Panc1 (cell line): ENCODE measurements around the gene MPV17L.

ENCODE experiments used
- POLR2AphosphoS5 ChIP-seq: IDR thresholded peaks from 2 replicates; pipeline ENCODE4 v1.6.1; 2012; ENCODE audit warnings: mild to moderate bottlenecking, low read depth, low read length, moderate library complexity
- SIN3A ChIP-seq: IDR thresholded peaks from 2 replicates; pipeline ENCODE4 v1.6.1; 2012; ENCODE audit warnings: low read depth, mild to moderate bottlenecking, low read length, moderate library complexity, borderline replicate concordance; ENCODE audit not compliant: insufficient read depth
- TCF7L2 ChIP-seq: IDR thresholded peaks from 2 replicates; pipeline ENCODE4 v1.6.1; 2011; ENCODE audit warnings: mild to moderate bottlenecking, low read depth, low read length, inconsistent platforms
- TF ChIP-seq, protein P1 (sequence below): fragments of 450-650 bp; IDR thresholded peaks from 2 replicates; pipeline ENCODE4 v1.5.1; 2017; ENCODE audit warnings: mild to moderate bottlenecking
- TF ChIP-seq, protein P2 (sequence below), 2 experiments: IDR thresholded peaks; 2 replicates each; pipeline ENCODE4 v1.6.1; 2011 to 2012; ENCODE audit warnings: low read depth in 2 of 2, control low read depth in 1 of 2, low read length in 1 of 2, mild to moderate bottlenecking in 1 of 2, moderate library complexity in 1 of 2; ENCODE audit not compliant: insufficient read depth in 1 of 2

DNA sequence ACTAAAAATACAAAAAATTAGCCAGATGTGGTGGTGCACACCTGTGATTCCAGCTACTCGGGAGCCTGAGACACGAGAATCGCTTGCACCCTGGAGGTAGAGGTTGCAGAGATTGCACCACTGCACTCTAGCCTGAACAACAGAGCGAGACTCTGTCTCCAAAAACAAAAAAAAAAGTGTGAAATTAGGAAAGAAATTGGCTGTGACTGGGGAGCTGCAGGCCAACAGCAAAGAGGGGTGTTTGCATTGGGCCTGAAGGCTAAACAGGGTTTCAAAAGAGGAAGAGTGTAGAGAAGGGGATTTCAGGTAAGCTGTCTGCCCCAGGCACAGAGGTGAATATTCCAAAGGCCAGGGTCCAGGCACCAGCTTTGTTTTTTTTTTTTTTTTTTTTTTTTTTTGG lies 48.2 kb downstream of the MPV17L start:
- TF ChIP-seq, protein P1, sequence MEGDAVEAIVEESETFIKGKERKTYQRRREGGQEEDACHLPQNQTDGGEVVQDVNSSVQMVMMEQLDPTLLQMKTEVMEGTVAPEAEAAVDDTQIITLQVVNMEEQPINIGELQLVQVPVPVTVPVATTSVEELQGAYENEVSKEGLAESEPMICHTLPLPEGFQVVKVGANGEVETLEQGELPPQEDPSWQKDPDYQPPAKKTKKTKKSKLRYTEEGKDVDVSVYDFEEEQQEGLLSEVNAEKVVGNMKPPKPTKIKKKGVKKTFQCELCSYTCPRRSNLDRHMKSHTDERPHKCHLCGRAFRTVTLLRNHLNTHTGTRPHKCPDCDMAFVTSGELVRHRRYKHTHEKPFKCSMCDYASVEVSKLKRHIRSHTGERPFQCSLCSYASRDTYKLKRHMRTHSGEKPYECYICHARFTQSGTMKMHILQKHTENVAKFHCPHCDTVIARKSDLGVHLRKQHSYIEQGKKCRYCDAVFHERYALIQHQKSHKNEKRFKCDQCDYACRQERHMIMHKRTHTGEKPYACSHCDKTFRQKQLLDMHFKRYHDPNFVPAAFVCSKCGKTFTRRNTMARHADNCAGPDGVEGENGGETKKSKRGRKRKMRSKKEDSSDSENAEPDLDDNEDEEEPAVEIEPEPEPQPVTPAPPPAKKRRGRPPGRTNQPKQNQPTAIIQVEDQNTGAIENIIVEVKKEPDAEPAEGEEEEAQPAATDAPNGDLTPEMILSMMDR: no peak
- TF ChIP-seq POLR2AphosphoS5 (no peak), SIN3A (no peak), TCF7L2 (no peak)
- TF ChIP-seq, protein P2, sequence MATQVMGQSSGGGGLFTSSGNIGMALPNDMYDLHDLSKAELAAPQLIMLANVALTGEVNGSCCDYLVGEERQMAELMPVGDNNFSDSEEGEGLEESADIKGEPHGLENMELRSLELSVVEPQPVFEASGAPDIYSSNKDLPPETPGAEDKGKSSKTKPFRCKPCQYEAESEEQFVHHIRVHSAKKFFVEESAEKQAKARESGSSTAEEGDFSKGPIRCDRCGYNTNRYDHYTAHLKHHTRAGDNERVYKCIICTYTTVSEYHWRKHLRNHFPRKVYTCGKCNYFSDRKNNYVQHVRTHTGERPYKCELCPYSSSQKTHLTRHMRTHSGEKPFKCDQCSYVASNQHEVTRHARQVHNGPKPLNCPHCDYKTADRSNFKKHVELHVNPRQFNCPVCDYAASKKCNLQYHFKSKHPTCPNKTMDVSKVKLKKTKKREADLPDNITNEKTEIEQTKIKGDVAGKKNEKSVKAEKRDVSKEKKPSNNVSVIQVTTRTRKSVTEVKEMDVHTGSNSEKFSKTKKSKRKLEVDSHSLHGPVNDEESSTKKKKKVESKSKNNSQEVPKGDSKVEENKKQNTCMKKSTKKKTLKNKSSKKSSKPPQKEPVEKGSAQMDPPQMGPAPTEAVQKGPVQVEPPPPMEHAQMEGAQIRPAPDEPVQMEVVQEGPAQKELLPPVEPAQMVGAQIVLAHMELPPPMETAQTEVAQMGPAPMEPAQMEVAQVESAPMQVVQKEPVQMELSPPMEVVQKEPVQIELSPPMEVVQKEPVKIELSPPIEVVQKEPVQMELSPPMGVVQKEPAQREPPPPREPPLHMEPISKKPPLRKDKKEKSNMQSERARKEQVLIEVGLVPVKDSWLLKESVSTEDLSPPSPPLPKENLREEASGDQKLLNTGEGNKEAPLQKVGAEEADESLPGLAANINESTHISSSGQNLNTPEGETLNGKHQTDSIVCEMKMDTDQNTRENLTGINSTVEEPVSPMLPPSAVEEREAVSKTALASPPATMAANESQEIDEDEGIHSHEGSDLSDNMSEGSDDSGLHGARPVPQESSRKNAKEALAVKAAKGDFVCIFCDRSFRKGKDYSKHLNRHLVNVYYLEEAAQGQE (IDR thresholded peaks at IDR 0.05; ENCODE audit: insufficient read depth in 1 of 2, low read depth in 2 of 2, low read length in 1 of 2): no peak
